Esophagus (tissue), 2 donors: ENCODE results near the gene CRYBA1. TPM values are rescaled to one million over a fixed set of nuclear protein-coding genes. Genes with fewer than 3 reads are reported as not detected.
A peak's percentile ranks its signal among the peaks of the same experiment; 100 is the strongest.
"Not testable (repeated sequence)": the region's sequence is repeated elsewhere in the genome, so short reads cannot be mapped to it uniquely, and the experiment has no call there.

Experiments used
- H3K27ac ChIP-seq, 2 donors: one replicate each; pipeline ENCODE4 v1.5.1; 2013; ENCODE audit warnings: low read depth in 2 of 2, mild to moderate bottlenecking in 2 of 2, inconsistent platforms in 1 of 2, low read length in 1 of 2, moderate library complexity in 1 of 2
- H3K27me3 ChIP-seq, 2 donors: one replicate each; pipeline ENCODE4 v1.6.1; 2013; ENCODE audit warnings: low read length in 2 of 2, control low read depth in 1 of 2, mild to moderate bottlenecking in 1 of 2; ENCODE audit not compliant: insufficient read depth in 2 of 2, control insufficient read depth in 1 of 2
- H3K36me3 ChIP-seq, 2 donors: one replicate each; pipeline ENCODE4 v1.6.1; 2013; ENCODE audit warnings: low read length in 1 of 2; ENCODE audit not compliant: control insufficient read depth in 2 of 2, insufficient read depth in 2 of 2
- H3K4me1 ChIP-seq, 2 donors: one replicate each; pipeline ENCODE4 v1.6.1; 2013; ENCODE audit warnings: low read length in 1 of 2; ENCODE audit not compliant: control insufficient read depth in 2 of 2, insufficient read depth in 2 of 2
- H3K4me3 ChIP-seq, 2 donors: one replicate each; pipeline ENCODE4 v1.5.1; 2013; ENCODE audit warnings: low read length in 2 of 2, mild to moderate bottlenecking in 2 of 2, low read depth in 1 of 2, moderate library complexity in 1 of 2
- H3K9me3 ChIP-seq, 2 donors: one replicate each; pipeline ENCODE4 v1.6.1; 2013; ENCODE audit warnings: mild to moderate bottlenecking in 2 of 2, low read depth in 1 of 2, low read length in 1 of 2, moderate library complexity in 1 of 2; ENCODE audit not compliant: control insufficient read depth in 2 of 2, insufficient read depth in 1 of 2
- WGBS, 2 donors: extraction: QIAGEN DNeasy Blood & Tissue Kit; methylation state at CpG; one replicate each; pipeline ENCODE4 v1.1.7; 2013; 5-methylcytosine and 5-hydroxymethylcytosine counted together
- polyA plus RNA-seq, 2 donors: library from polyadenylated mRNA; stranded (reverse); fragments of 200-250 nt; gene quantifications; one replicate each; pipeline ENCODE4 v1.2.3, GENCODE V29; 2013
- donor health status: healthy with polysubstance abuse.
- donor health status: Bipolar disorder and iron deficiency.

CRYBA1 gene
- polyA plus RNA-seq, 2 donors: not detected

- Histone ChIP-seq H3K4me3 (no peak overlapping the region), H3K27ac (no peak overlapping the region), H3K9me3 (no peaks in the 10 kb centered on the region), H3K36me3 (peaks cover 2% of the 10 kb centered on the region in 2 donors), H3K4me1 (no peaks in the 10 kb centered on the region), H3K27me3 (no peaks in the 10 kb centered on the region)
- WGBS, 2 donors: 61 to 67% methylated on average over 5 of the region's 5 CpGs
Measured at GRCh38 chr17:29263916-29264315, 17.3 kb downstream of the CRYBA1 start.

GRCh38 chr17:29271980-29272379 lies 25.3 kb downstream of the CRYBA1 start:
- 93 to 96% methylated on average over 9 of the region's 9 CpGs for WGBS, 2 donors
- not testable (repeated sequence) for H3K27me3 ChIP-seq, H3K4me1 ChIP-seq, H3K9me3 ChIP-seq, H3K36me3 ChIP-seq, H3K4me3 ChIP-seq, H3K27ac ChIP-seq

DNA sequence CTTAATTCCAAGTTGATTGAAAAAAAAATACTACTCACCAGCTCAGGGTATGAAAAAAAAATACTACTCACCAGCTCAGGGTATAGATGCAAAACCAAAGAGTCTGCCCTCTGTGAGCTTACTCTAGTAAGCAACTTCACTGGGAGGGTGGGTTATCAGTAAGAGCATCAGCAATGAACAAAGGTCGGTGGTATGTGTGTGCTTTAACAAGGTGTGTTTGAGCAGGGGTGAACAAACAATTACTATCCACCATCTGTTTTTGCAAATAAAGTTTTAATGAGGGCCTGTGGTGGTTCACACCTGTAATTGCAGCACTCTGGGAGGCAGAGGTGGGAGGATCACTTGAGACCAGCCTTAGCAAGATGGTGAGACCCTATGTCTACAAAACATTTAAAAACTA lies 27.3 kb downstream of the CRYBA1 start:
- no peak overlapping the region for H3K27ac ChIP-seq
- 33 to 49% methylated on average over 1 of the region's 1 CpG for WGBS, 2 donors
- peaks cover 3 to 9% of the 10 kb centered on the region in 2 donors for H3K36me3 ChIP-seq
- peaks cover 0 to 3% of the 10 kb centered on the region in 2 donors for H3K4me1 ChIP-seq
- H3K4me3 ChIP-seq: no peak overlapping the region
- H3K27me3 ChIP-seq: no peaks in the 10 kb centered on the region
- no peaks in the 10 kb centered on the region for H3K9me3 ChIP-seq

- Histone ChIP-seq H3K4me1 (peaks cover 2 to 6% of the 10 kb centered on the region in 2 donors), H3K36me3 (peaks cover 3 to 16% of the 10 kb centered on the region in 2 donors), H3K4me3 (no peak overlapping the region), H3K9me3 (no peaks in the 10 kb centered on the region), H3K27ac (no peak overlapping the region), H3K27me3 (no peaks in the 10 kb centered on the region)
Measured at GRCh38 chr17:29278692-29279091, 32.0 kb downstream of the CRYBA1 start.

DNA sequence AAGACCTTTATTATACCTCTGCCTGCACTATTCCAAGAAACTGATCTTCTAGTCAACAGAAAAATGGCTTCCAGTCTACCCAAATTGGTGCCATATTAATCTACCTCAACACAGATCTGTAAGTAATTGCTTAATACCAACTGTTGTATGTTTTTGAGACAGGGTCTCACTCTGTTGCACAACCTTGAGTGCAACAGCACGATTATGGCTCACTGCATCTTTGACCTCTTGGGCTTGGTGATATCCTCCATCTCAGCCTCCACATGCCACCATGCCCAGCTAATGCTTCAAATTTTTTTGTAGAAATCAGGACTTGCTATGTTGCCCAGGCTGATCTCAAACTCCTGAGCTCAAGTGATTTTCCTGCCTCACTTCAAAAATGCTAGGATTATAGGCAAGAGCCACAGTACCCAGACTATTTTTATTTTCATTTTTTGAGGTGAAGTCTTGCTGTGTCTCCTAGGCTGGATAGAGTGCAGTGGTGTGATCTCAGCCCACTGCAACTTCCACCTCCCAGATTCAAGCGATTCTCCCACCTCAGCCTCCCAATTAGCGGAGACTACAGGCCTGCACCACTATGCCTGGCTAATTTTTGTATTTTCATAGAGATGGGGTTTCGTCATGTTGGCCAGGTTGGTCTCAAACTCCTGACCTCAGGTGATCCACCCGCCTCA lies 32.9 kb downstream of the CRYBA1 start:
- Histone ChIP-seq H3K27ac (no peak overlapping the region), H3K9me3 (no peaks in the 10 kb centered on the region), H3K27me3 (no peaks in the 10 kb centered on the region), H3K4me3 (no peak overlapping the region), H3K36me3 (peaks cover 3 to 13% of the 10 kb centered on the region in 2 donors), H3K4me1 (peaks cover 2 to 6% of the 10 kb centered on the region in 2 donors)
- 97 to 99% methylated on average over 5 of the region's 5 CpGs for WGBS, 2 donors

- no peak overlapping the region for H3K4me3 ChIP-seq
- WGBS, 2 donors: 60 to 62% methylated on average over 5 of the region's 5 CpGs
Measured at GRCh38 chr17:29283496-29283895, 36.8 kb downstream of the CRYBA1 start.

GRCh38 chr17:29283961-29284360 lies 37.3 kb downstream of the CRYBA1 start:
- Histone ChIP-seq H3K9me3 (no peaks in the 10 kb centered on the region), H3K4me3 (no peak overlapping the region), H3K27me3 (no peaks in the 10 kb centered on the region), H3K36me3 (peaks cover 13 to 24% of the 10 kb centered on the region in 2 donors), H3K27ac (no peak overlapping the region), H3K4me1 (peaks cover 2 to 3% of the 10 kb centered on the region in 2 donors)
- WGBS, 2 donors: 50 to 56% methylated on average over 2 of the region's 2 CpGs

More at GRCh38 chr17:29283496-29283895, 36.8 kb downstream of the CRYBA1 start:
- no peaks in the 10 kb centered on the region for H3K9me3 ChIP-seq
- peaks cover 2 to 3% of the 10 kb centered on the region in 2 donors for H3K4me1 ChIP-seq
- H3K27ac ChIP-seq: no peak overlapping the region
- peaks cover 13 to 22% of the 10 kb centered on the region in 2 donors for H3K36me3 ChIP-seq
- no peaks in the 10 kb centered on the region for H3K27me3 ChIP-seq

GRCh38 chr17:29289852-29290251 lies 43.2 kb downstream of the CRYBA1 start:
- 83 to 84% methylated on average over 9 of the region's 9 CpGs for WGBS, 2 donors
- H3K27me3 ChIP-seq: no peaks in the 10 kb centered on the region
- no peak overlapping the region for H3K27ac ChIP-seq
- no peak overlapping the region for H3K4me3 ChIP-seq
- no peaks in the 10 kb centered on the region for H3K9me3 ChIP-seq
- H3K4me1 ChIP-seq: peaks cover 0 to 2% of the 10 kb centered on the region in 2 donors
- H3K36me3 ChIP-seq: peaks cover 12 to 13% of the 10 kb centered on the region in 2 donors

DNA sequence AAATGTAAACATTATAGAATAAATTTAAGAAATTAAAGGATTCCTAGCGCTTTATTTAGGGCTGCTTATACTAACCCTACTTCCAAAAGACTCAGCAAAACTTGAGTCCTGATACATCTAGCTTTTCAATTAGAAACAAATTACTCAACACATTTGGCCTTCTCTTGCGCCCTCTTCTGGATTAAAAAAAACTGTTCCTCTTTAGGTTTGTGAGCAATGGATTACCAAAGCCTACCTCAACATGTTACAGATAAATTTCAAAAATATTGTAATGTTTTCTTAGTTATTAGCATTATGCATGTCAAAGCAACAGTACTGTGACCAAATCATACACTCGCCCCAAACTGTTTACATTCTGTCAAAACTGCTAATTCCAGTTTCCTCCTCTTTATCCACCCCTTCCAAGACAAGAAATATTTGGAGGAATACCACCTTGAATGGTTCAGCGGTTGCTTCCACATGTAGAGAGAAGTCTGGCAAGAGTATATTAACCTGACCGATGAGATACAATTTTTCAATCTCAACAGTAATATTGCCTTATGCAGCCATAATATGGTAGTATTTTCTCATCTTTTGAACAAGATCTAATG lies 44.6 kb downstream of the CRYBA1 start:
- Histone ChIP-seq H3K9me3 (no peaks in the 10 kb centered on the region), H3K27me3 (no peaks in the 10 kb centered on the region), H3K27ac (no peak overlapping the region), H3K4me1 (peaks cover 0 to 2% of the 10 kb centered on the region in 2 donors), H3K4me3 (peak overlapping the region in 1 of 2 donors; percentile 94), H3K36me3 (peaks cover 7 to 9% of the 10 kb centered on the region in 2 donors)
- 6 to 8% methylated on average over 5 of the region's 5 CpGs for WGBS, 2 donors
